GM12878 (cell line): ENCODE data around the gene TRAIP. TPM values are rescaled to one million over a fixed set of nuclear protein-coding genes. Genes with fewer than 3 reads are reported as not detected.
"Not testable (repeated sequence)": the region's sequence is repeated elsewhere in the genome, so short reads cannot be mapped to it uniquely, and the experiment has no call there.

Source experiments
- ATAC-seq: fragments of 200-7000 bp; cut with Tn5 transposase; 3 replicates; pipeline ENCODE4 v1.9.1; 2020; ENCODE audit warnings: mild to moderate bottlenecking, moderate library complexity
- BruUV-seq: library from RNA; stranded (reverse); fragments of 400-500 nt; replicated peaks from 2 replicates; lab custom pipeline; 2021; lab: Mats Ljungman, UMichigan
- CTCF ChIA-PET: fragments of 300-600 bp; sonication (Branson Sonifier 250); formaldehyde crosslinking; extraction: SDS; loops from one replicate; lab custom pipeline; 2021; ENCODE audit warnings: inconsistent platforms; lab: Yijun Ruan, JAX
- POLR2A ChIA-PET: fragments of 350-600 bp; formaldehyde crosslinking; extraction: SDS; loops from one replicate; lab custom pipeline; 2021; ENCODE audit warnings: inconsistent platforms; lab: Charles Lee
- RAD21 ChIA-PET: fragments of 300-600 bp; sonication (Branson Sonifier 250); formaldehyde crosslinking; loops from one replicate; lab custom pipeline; 2023; ENCODE audit warnings: antibody characterized with exemption; ENCODE audit not compliant: unreplicated experiment; lab: Charles Lee
- SMC1A ChIA-PET: fragments of 300-600 bp; sonication (Branson Sonifier 250); formaldehyde crosslinking; loops from one replicate; lab custom pipeline; 2023; ENCODE audit not compliant: unreplicated experiment, uncharacterized antibody; lab: Charles Lee
- DNase-seq: peaks from one replicate; pipeline ENCODE4 v3.0.0-alpha.2; 2011; ENCODE audit warnings: low read depth, low spot score
- FAIRE-seq: peaks from 3 replicates; lab custom pipeline; 2011; peaks lifted over from hg19 to GRCh38; lab: Jason Lieb, UNC
- H2AFZ ChIP-seq: 2 replicates; pipeline ENCODE4 v1.6.0; 2011; ENCODE audit warnings: low read depth, low read length, control low read depth; ENCODE audit not compliant: control insufficient read depth
- H3K27ac ChIP-seq: 2 replicates; pipeline ENCODE4 v1.5.1; 2011; ENCODE audit warnings: control low read depth; ENCODE audit not compliant: control insufficient read depth, insufficient read depth
- H3K27me3 ChIP-seq, 2 experiments: replicated peaks in 1 of 2; 2 replicates each; pipeline versions ENCODE4 v1.6.0 to v1.6.1; 2011; ENCODE audit warnings: low read length in 1 of 2; ENCODE audit not compliant: control insufficient read depth in 2 of 2, insufficient read depth in 2 of 2
- H3K36me3 ChIP-seq, 2 experiments: 2 replicates each; pipeline ENCODE4 v1.5.1; 2011; ENCODE audit warnings: low read length in 1 of 2; ENCODE audit not compliant: control insufficient read depth in 2 of 2, insufficient read depth in 2 of 2
- H3K4me1 ChIP-seq: 2 replicates; pipeline ENCODE4 v1.6.1; 2011; ENCODE audit warnings: mild to moderate bottlenecking, low read length, moderate library complexity, mixed read lengths; ENCODE audit not compliant: control insufficient read depth, insufficient read depth
- H3K4me2 ChIP-seq: 2 replicates; pipeline ENCODE4 v1.6.0; 2011; ENCODE audit warnings: control low read depth; ENCODE audit not compliant: control insufficient read depth, insufficient read depth
- H3K4me3 ChIP-seq: fragments of 200-600 bp; sonication (generic); 2 replicates; pipeline ENCODE4 v1.5.1; 2016
- H3K79me2 ChIP-seq: 2 replicates; pipeline ENCODE4 v1.6.0; 2011; ENCODE audit warnings: low read length; ENCODE audit not compliant: control insufficient read depth, insufficient read depth
- H3K9ac ChIP-seq: 2 replicates; pipeline ENCODE4 v1.8.0; 2011; ENCODE audit warnings: low read length, control low read depth, mixed read lengths; ENCODE audit not compliant: control insufficient read depth, insufficient read depth
- H3K9me3 ChIP-seq: replicated peaks from 3 replicates; pipeline ENCODE4 v1.5.1; 2011; ENCODE audit warnings: mild to moderate bottlenecking, low read length; ENCODE audit not compliant: control insufficient read depth, insufficient read depth
- H4K20me1 ChIP-seq: 2 replicates; pipeline ENCODE4 v1.6.0; 2011; ENCODE audit not compliant: control insufficient read depth, insufficient read depth
- NFXL1 ChIP-seq: fragments of 450-650 bp; IDR thresholded peaks from 2 replicates; pipeline ENCODE4 v1.6.1; 2017; ENCODE audit warnings: antibody characterized with exemption, mild to moderate bottlenecking, borderline replicate concordance
- SMARCA5 ChIP-seq: fragments of 450-650 bp; IDR thresholded peaks from 2 replicates; pipeline ENCODE4 v1.6.1; 2017; ENCODE audit warnings: mild to moderate bottlenecking
- WGBS: methylation state at CpG from one replicate; pipeline ENCODE4 v1.1.6; 2016; ENCODE audit warnings: low lambda C conversion rate; ENCODE audit not compliant: insufficient replicate concordance, insufficient coverage; ENCODE audit errors: missing lambda C conversion rate; 5-methylcytosine and 5-hydroxymethylcytosine counted together
- in situ Hi-C: fragments of 300-500 bp; cut with MboI; formaldehyde crosslinking; loops from 9 replicates; pipeline ENCODE4 v1.14.3; 2018; ENCODE audit warnings: mixed read lengths
- intact Hi-C: fragments of 100-400 bp; cut with micrococcal nuclease; formaldehyde crosslinking; loops from one replicate; pipeline ENCODE4 v1.14.2; 2022; ENCODE audit not compliant: unreplicated experiment
- polyA plus RNA-seq, 11 experiments: library from polyadenylated mRNA; depleted of rRNA in 4 of 11; unstranded in 6 of 11; stranded (reverse) in 5 of 11; fragments of >200 nt; fragmentation: Nextera tagmentation in 4 of 11; fragmentation: Illumina TruSeq in 1 of 11; extraction: Ambion mirVana in 4 of 11; extraction: Trizol in 1 of 11; gene quantifications; 1 replicate in 1 of 11; 2 replicates in 10 of 11; pipeline versions ENCODE4 v1.2.1 to v1.2.3, GENCODE V29; 2011 to 2016; ENCODE audit warnings: inconsistent platforms in 2 of 11, missing spikeins in 2 of 11, low read depth in 1 of 11
- total RNA-seq, 4 experiments: library from RNA; depleted of rRNA in 3 of 4; stranded (reverse); fragments of >200 nt in 3 of 4; fragmentation: Illumina TruSeq in 1 of 4; extraction: Trizol in 1 of 4; gene quantifications; 2 replicates each; pipeline versions ENCODE4 v1.2.1 to v1.2.3, GENCODE V29; 2013 to 2021

Gene TRAIP
- total and polyA plus RNA-seq, 10 of the 15 experiments (the other 5 are each of a cell fraction or from before 2014, with no cell fraction given), result 15.9 to 37.0 (median 23.1) TPM

DNA sequence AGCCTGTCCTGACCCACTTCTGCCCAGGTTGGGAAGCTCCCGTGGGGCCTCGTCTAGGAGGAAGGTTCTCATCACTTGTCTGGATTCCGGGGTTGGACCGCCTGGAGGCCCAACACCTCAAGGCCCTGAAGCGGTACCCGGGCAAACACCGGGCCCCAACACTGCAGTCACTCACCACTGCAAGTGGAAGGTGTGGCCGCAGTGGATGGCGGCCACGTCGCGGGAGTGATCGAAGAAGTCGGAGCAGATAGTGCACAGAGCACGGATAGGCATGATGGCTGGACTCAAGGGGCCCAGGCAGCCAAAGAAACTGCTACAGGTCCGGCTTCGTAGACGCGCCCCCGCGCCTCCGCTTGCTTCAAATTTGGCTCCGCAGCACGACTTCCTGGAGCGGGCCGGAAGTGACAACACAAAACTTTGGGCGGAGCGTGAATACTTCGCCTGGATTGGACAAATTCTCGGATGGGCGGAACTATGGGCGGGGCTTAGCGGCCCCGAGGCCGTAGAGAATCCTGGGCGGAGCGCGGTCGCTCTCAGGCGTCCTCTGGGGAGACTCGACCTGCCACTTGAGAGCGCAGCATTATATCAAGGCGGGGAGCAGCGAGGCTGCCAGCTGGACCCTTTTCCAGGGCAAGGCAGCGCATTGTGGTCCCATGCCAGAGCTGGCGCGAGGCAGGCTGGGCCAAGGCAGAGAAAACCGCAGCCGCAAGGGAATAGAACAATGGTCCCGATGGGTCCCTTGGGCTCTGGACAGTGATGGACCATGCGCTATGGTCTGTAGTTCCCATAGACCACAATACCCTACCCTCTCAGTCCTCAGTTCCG lies at the start of gene TRAIP (continued):
- TF ChIP-seq SMARCA5 (no peak), NFXL1 (no peak)
- TF ChIP-seq, all 136 proteins: peak for 38

GRCh38 chr3:49904448-49904847 lies 48.1 kb upstream of the TRAIP start:
- H4K20me1 ChIP-seq, in situ Hi-C loops, DNase-seq, intact Hi-C loops, H3K9me3 ChIP-seq, FAIRE-seq, H3K36me3 ChIP-seq, H3K79me2 ChIP-seq, H3K9ac ChIP-seq, ATAC-seq, H2AFZ ChIP-seq, H3K27me3 ChIP-seq: not testable (repeated sequence)
- ChIA-PET SMC1A (interaction anchor here (0.7 to 1.4 kb wide), 2 partner anchors 65 to 100 kb away, joined by 4 read pairs; no protein-coding TSS in a partner anchor), RAD21 (interaction anchor here (2.5 to 3.3 kb wide), 2 partner anchors 65 to 101 kb away, joined by 19 to 33 read pairs; partner anchors contain the start of gene INKA1), POLR2A (interaction anchor here (0.6 kb wide), 1 partner anchor 65 kb away, joined by 3 read pairs; no protein-coding TSS in a partner anchor), CTCF (interaction anchor here (1.2 to 8.4 kb wide), 3 partner anchors 64 to 184 kb away, joined by 4 to 70 read pairs (median 59); partner anchors contain the start of gene INKA1)
- peaks cover 25% of the 10 kb centered on the region for H3K4me1 ChIP-seq
- peak overlapping the region; percentile 51 for H3K4me2 ChIP-seq
- H3K27ac ChIP-seq, result peak overlapping the region; percentile 52; the same call in 1 of the 2 replicates
- 93% methylated on average over 12 of the region's 13 CpGs for WGBS
- peak overlapping the region; percentile 60; the same call in 1 of the 2 replicates for H3K4me3 ChIP-seq
- BruUV-seq, result TSS peak; percentile 94
